OCI-LY3 (cell line): ENCODE results near the gene CH25H.

ENCODE experiments used
- H2AFZ ChIP-seq: fragments of 200-600, 300-600 bp; shearing (Covaris generic); 2 replicates; pipeline ENCODE4 v1.6.0; 2014; ENCODE audit warnings: antibody characterized with exemption, low read depth, low read length
- H3K27ac ChIP-seq: fragments of 200-600, 300-600 bp; sonication (generic); 2 replicates; pipeline ENCODE4 v1.5.1; 2014; ENCODE audit warnings: mild to moderate bottlenecking, low read length, moderate library complexity, mixed read lengths
- H3K27me3 ChIP-seq: fragments of 200-600, 300-600 bp; sonication (generic); 2 replicates; pipeline ENCODE4 v1.6.1; 2014; ENCODE audit warnings: low read depth, low read length, mixed read lengths
- H3K36me3 ChIP-seq: fragments of 200-600, 300-600 bp; sonication (generic); replicated peaks from 2 replicates; pipeline ENCODE3; 2014; ENCODE audit warnings: low read depth, low read length, mixed read lengths
- H3K4me1 ChIP-seq: fragments of 300-600, 200-600 bp; sonication (generic); 2 replicates; pipeline ENCODE4 v1.6.1; 2014; ENCODE audit warnings: low read length, mixed read lengths
- H3K4me2 ChIP-seq: fragments of 200-600, 300-600 bp; sonication (generic); 2 replicates; pipeline ENCODE4 v1.6.1; 2014; ENCODE audit warnings: low read length, mixed read lengths
- H3K4me3 ChIP-seq: fragments of 300-600, 200-600 bp; sonication (generic); 2 replicates; pipeline ENCODE4 v1.5.1; 2014; ENCODE audit warnings: antibody characterized with exemption, mild to moderate bottlenecking, low read length, moderate library complexity
- H3K79me2 ChIP-seq: fragments of 300-600, 200-600 bp; shearing (Covaris generic); 2 replicates; pipeline ENCODE4 v1.6.1; 2014; ENCODE audit warnings: mild to moderate bottlenecking, low read length, mixed read lengths
- H3K9ac ChIP-seq: fragments of 300-600, 200-600 bp; shearing (Covaris generic); 2 replicates; pipeline ENCODE4 v1.6.0; 2014; ENCODE audit warnings: mild to moderate bottlenecking, low read length, moderate library complexity
- H3K9me3 ChIP-seq: fragments of 200-600, 300-600 bp; shearing (Covaris generic); 2 replicates; pipeline ENCODE4 v1.6.1; 2014; ENCODE audit warnings: low read length, mixed read lengths; ENCODE audit not compliant: insufficient read depth
- H4K20me1 ChIP-seq: fragments of 200-600, 300-600 bp; sonication (generic); 2 replicates; pipeline ENCODE4 v1.6.1; 2016; ENCODE audit warnings: low read length, mixed read lengths; ENCODE audit not compliant: insufficient read depth
- CTCF ChIP-seq: fragments of 200-600, 300-600 bp; sonication (generic); IDR thresholded peaks from 2 replicates; pipeline ENCODE4 v1.5.1; 2014; ENCODE audit warnings: antibody characterized with exemption, low read length, low read depth
- EZH2phosphoT487 ChIP-seq: fragments of 200-600 bp; shearing (Covaris generic); IDR thresholded peaks from 2 replicates; pipeline ENCODE4 v1.6.1; 2018; ENCODE audit warnings: antibody characterized with exemption, mixed run types, low read depth

CH25H gene

GRCh38 chr10:89228146-89228545, 21.0 kb upstream of the CH25H start:
- Histone ChIP-seq H4K20me1 (no peaks in the 10 kb centered on the region), H3K9me3 (no peaks in the 10 kb centered on the region), H3K27me3 (no peaks in the 10 kb centered on the region), H3K4me2 (no peak overlapping the region), H3K9ac (no peak overlapping the region), H3K4me1 (no peaks in the 10 kb centered on the region), H3K36me3 (no peaks in the 10 kb centered on the region), H3K79me2 (no peaks in the 10 kb centered on the region), H3K27ac (no peak overlapping the region), H3K4me3 (no peak overlapping the region), H2AFZ (no peak overlapping the region)
- TF ChIP-seq EZH2phosphoT487 (no peak), CTCF (no peak)

GRCh38 chr10:89226891-89227290, 19.8 kb upstream of the CH25H start:
- no peak overlapping the region for H3K4me3 ChIP-seq
- no peaks in the 10 kb centered on the region for H4K20me1 ChIP-seq
- H3K79me2 ChIP-seq, result no peaks in the 10 kb centered on the region
- no peak overlapping the region for H3K9ac ChIP-seq
- no peak for TF ChIP-seq EZH2phosphoT487
- no peak for TF ChIP-seq CTCF
- no peak overlapping the region for H3K4me2 ChIP-seq
- no peaks in the 10 kb centered on the region for H3K36me3 ChIP-seq
- no peak overlapping the region for H3K27ac ChIP-seq
- H3K4me1 ChIP-seq, result no peaks in the 10 kb centered on the region
- no peaks in the 10 kb centered on the region for H3K27me3 ChIP-seq
- no peaks in the 10 kb centered on the region for H3K9me3 ChIP-seq
- no peak overlapping the region for H2AFZ ChIP-seq

GRCh38 chr10:89224739-89225443, 17.8 kb upstream of the CH25H start:
- Histone ChIP-seq H3K27me3 (no peaks in the 10 kb centered on the region), H3K9ac (no peak overlapping the region), H3K4me3 (no peak overlapping the region), H2AFZ (no peak overlapping the region), H3K9me3 (no peaks in the 10 kb centered on the region), H3K4me1 (no peaks in the 10 kb centered on the region), H3K79me2 (no peaks in the 10 kb centered on the region), H3K4me2 (no peak overlapping the region), H3K27ac (no peak overlapping the region), H3K36me3 (no peaks in the 10 kb centered on the region), H4K20me1 (no peaks in the 10 kb centered on the region)
- TF ChIP-seq EZH2phosphoT487 (no peak), CTCF (no peak)

- Histone ChIP-seq H3K9me3 (no peaks in the 10 kb centered on the region), H3K4me1 (peaks cover 6% of the 10 kb centered on the region), H3K4me3 (no peak overlapping the region), H3K9ac (no peak overlapping the region), H3K27ac (no peak overlapping the region), H3K27me3 (no peaks in the 10 kb centered on the region), H3K36me3 (no peaks in the 10 kb centered on the region), H3K79me2 (no peaks in the 10 kb centered on the region), H2AFZ (no peak overlapping the region), H4K20me1 (no peaks in the 10 kb centered on the region), H3K4me2 (no peak overlapping the region)
- TF ChIP-seq CTCF (no peak), EZH2phosphoT487 (no peak)
These were observed 14.8 kb upstream of the CH25H start for GRCh38 chr10:89221919-89222318.
